ENCODE results near the gene SEC61A2. TPM values are rescaled to one million over a fixed set of nuclear protein-coding genes. Genes with fewer than 3 reads are reported as not detected.

SEC61A2 gene
- total and polyA plus RNA-seq, 2 of the 8 experiments (the other 6 are each of a cell fraction or from before 2014, with no cell fraction given) = 18.2 to 19.2 TPM

DNA sequence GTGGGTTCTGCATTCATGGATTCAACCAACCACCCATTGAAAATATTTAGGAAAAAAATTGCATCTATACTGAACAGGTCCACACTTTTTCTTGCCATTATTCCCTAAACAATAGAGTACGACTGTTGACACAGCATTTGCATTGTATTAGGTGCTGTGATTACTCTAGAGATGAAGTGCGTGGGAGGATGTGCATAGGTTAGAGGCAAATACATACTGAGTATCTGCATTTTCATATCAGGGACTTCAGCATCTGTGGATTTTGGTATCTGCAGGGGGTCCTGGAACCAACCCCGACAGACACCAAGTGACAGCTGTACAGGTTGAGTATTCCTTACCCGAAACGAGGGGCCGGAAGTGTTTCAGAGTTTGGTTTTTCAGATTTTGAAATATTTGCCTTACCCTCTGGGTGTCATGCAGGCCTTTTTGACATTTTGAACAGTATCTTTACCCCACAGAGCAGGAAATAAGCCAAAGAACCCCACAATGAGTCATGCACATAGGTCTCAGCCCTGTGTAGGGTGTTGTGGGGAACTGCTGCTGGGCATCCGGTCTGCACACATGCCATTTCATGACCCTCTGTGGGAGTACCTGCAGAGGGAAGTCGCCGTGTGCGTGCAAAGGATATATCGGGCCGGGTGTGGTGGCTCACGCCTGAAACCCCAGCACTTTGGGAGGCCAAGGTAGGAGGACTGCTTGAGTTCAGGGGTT, 51.7 kb downstream of the SEC61A2 start (continued):
- TF ChIP-seq, protein P1, sequence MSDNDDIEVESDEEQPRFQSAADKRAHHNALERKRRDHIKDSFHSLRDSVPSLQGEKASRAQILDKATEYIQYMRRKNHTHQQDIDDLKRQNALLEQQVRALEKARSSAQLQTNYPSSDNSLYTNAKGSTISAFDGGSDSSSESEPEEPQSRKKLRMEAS (IDR thresholded peaks at IDR 0.05) = no peak
- no peak for TF ChIP-seq CTBP2 (IDR thresholded peaks at IDR 0.05; ENCODE audit: borderline replicate concordance, insufficient read depth, insufficient read length, low read length)

Measured in H1 (cell line).